HG02973 (cell line): ENCODE data around the gene SNRPA1.

Experiments used
- ATAC-seq: cut with Tn5 transposase; IDR thresholded peaks from one replicate; pipeline ENCODE4 v1.9.1; 2021; ENCODE audit warnings: moderate library complexity; ENCODE audit not compliant: unreplicated experiment

The SNRPA1 gene

GRCh38 chr15:101244036-101244781, 50.8 kb downstream of the SNRPA1 start:
- no peak for ATAC-seq

DNA sequence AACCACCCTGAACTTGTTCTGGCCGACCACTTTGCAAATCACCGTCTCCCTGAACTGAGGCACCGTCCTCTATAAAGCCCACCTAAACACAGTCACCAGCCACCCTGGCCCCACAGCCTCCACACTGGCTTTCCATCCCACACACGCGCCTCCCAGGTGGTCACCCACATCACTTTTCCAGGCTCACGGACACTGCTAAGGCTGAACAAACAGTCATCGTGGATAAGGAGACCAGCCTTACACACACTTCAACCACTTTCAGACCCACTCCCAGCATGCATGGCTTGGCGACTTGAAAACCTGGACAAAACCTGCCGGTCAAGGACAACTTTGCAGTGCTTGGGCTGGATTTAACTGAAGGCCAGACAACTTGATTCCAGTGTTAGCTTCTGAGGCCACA, 51.6 kb downstream of the SNRPA1 start:
- no peak for ATAC-seq

DNA sequence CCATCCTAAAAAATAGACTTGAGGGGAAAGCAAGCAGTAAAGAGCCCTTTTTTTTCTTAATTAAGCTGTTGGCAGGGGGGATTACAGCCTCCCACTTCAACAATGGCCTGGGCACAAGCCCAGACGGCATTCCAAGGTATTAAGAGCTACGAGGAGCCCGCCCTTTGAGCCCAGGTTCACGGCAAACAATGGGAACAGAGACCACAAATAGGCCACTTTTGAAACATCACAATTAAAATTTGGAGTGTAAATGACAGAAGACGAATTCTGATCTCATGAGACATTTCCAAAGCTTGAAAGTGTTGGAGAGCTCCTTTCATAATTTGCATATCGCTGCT, 52.1 kb downstream of the SNRPA1 start:
- ATAC-seq: no peak

GRCh38 chr15:101242160-101242998, 52.7 kb downstream of the SNRPA1 start:
- peak; percentile 71 for ATAC-seq

- no peak for ATAC-seq
Measured at GRCh38 chr15:101240358-101240757, 54.7 kb downstream of the SNRPA1 start.

GRCh38 chr15:101239724-101240136, 55.3 kb downstream of the SNRPA1 start:
- no peak for ATAC-seq

GRCh38 chr15:101237251-101237650, 57.8 kb downstream of the SNRPA1 start:
- no peak for ATAC-seq

- ATAC-seq: no peak
Measured at GRCh38 chr15:101233651-101234280, 61.3 kb downstream of the SNRPA1 start.

- no peak for ATAC-seq
Measured at GRCh38 chr15:101232677-101233076, 62.4 kb downstream of the SNRPA1 start.
